SK-N-SH (cell line): ENCODE results near the gene GPR137. TPM values are rescaled to one million over a fixed set of nuclear protein-coding genes. Genes with fewer than 3 reads are reported as not detected.
"Not testable (repeated sequence)": the region's sequence is repeated elsewhere in the genome, so short reads cannot be mapped to it uniquely, and the experiment has no call there.

Experiments used
- CTCF ChIA-PET: fragments of 300-600, 350-600 bp; formaldehyde crosslinking; extraction: SDS; loops from one replicate; lab custom pipeline; 2021; lab: Yijun Ruan, JAX
- POLR2A ChIA-PET: fragments of 350-600 bp; sonication (Branson Sonifier 250); formaldehyde crosslinking; extraction: SDS; loops from one replicate; lab custom pipeline; 2020; ENCODE audit warnings: antibody characterized with exemption, inconsistent platforms; lab: Yijun Ruan, JAX
- DNase-seq: peaks from one replicate; pipeline ENCODE4 v3.0.0; 2012
- H2AFZ ChIP-seq: fragments of 200-600 bp; sonication (generic); 2 replicates; pipeline ENCODE4 v1.8.1; 2016; ENCODE audit warnings: antibody characterized with exemption, mild to moderate bottlenecking, low read depth
- H3F3A ChIP-seq: fragments of 200-600 bp; sonication (generic); replicated peaks from 2 replicates; pipeline ENCODE3; 2016; ENCODE audit warnings: antibody characterized with exemption, mild to moderate bottlenecking; ENCODE audit not compliant: insufficient read depth
- H3K27ac ChIP-seq, 2 experiments: fragments of 200-500 bp in 1 of 2; fragments of 200-600 bp in 1 of 2; sonication (Bioruptor generic) in 1 of 2; sonication (generic), shearing (Covaris generic) in 1 of 2; 2 replicates each; pipeline versions ENCODE4 v1.5.1 to v1.6.1; 2014 to 2016; ENCODE audit warnings: low read depth in 2 of 2, inconsistent platforms in 1 of 2, low read length in 1 of 2, mild to moderate bottlenecking in 1 of 2, mixed read lengths in 1 of 2
- H3K27me3 ChIP-seq: fragments of 200-600 bp; sonication (generic), shearing (Covaris generic); 2 replicates; pipeline ENCODE4 v1.6.1; 2016; ENCODE audit warnings: mixed run types; ENCODE audit not compliant: insufficient read depth
- H3K36me3 ChIP-seq, 2 experiments: fragments of 200-500 bp in 1 of 2; fragments of 200-600 bp in 1 of 2; sonication (Bioruptor generic) in 1 of 2; sonication (generic) in 1 of 2; replicated peaks in 1 of 2; 2 replicates each; pipeline versions ENCODE3 to v1.5.1; 2014 to 2016; ENCODE audit warnings: low read length in 1 of 2, mild to moderate bottlenecking in 1 of 2; ENCODE audit not compliant: insufficient read depth in 2 of 2, control insufficient read depth in 1 of 2
- H3K4me1 ChIP-seq, 2 experiments: fragments of 200-500 bp in 1 of 2; fragments of 200-600 bp in 1 of 2; sonication (Bioruptor generic) in 1 of 2; sonication (generic), shearing (Covaris generic) in 1 of 2; 2 replicates each; pipeline versions ENCODE4 v1.5.1 to v1.6.1; 2014 to 2016; ENCODE audit warnings: low read depth in 1 of 2, low read length in 1 of 2, mixed run types in 1 of 2; ENCODE audit not compliant: insufficient read depth in 2 of 2, control insufficient read depth in 1 of 2
- H3K4me2 ChIP-seq: fragments of 200-600 bp; sonication (generic), shearing (Covaris generic); 2 replicates; pipeline ENCODE4 v1.6.1; 2017; ENCODE audit warnings: mixed run types
- H3K4me3 ChIP-seq, 2 experiments: fragments of 200-500 bp in 1 of 2; fragments of 200-600 bp in 1 of 2; sonication (Bioruptor generic) in 1 of 2; sonication (generic), shearing (Covaris generic) in 1 of 2; 2 replicates each; pipeline versions ENCODE4 v1.5.1 to v1.8.1; 2014 to 2016; ENCODE audit warnings: low read depth in 2 of 2, inconsistent platforms in 1 of 2, low read length in 1 of 2, mild to moderate bottlenecking in 1 of 2, mixed read lengths in 1 of 2, moderate library complexity in 1 of 2
- H3K79me2 ChIP-seq: fragments of 200-600 bp; sonication (generic); 2 replicates; pipeline ENCODE4 v1.8.1; 2017; ENCODE audit warnings: mild to moderate bottlenecking; ENCODE audit not compliant: insufficient read depth
- H3K9ac ChIP-seq: fragments of 200-600 bp; sonication (generic); 2 replicates; pipeline ENCODE4 v1.6.1; 2017; ENCODE audit warnings: mixed run types
- H3K9me2 ChIP-seq: fragments of 200-600 bp; sonication (generic); 2 replicates; pipeline ENCODE4 v1.6.1; 2017; ENCODE audit warnings: mixed run types
- H3K9me3 ChIP-seq: fragments of 200-600 bp; sonication (generic); 2 replicates; pipeline ENCODE4 v1.6.1; 2017; ENCODE audit warnings: mixed run types, mild to moderate bottlenecking, moderate library complexity
- H4K20me1 ChIP-seq: fragments of 200-600 bp; sonication (generic); 2 replicates; pipeline ENCODE4 v1.6.1; 2017; ENCODE audit warnings: mild to moderate bottlenecking, mixed run types; ENCODE audit not compliant: insufficient read depth
- CTCF ChIP-seq: fragments of 200-600 bp; sonication (generic); IDR thresholded peaks from 2 replicates; pipeline ENCODE4 v1.6.1; 2017; ENCODE audit warnings: antibody characterized with exemption, mild to moderate bottlenecking, moderate library complexity
- ELF1 ChIP-seq: IDR thresholded peaks from 2 replicates; pipeline ENCODE4 v1.4.0; 2012
- EP300 ChIP-seq, 2 experiments: IDR thresholded peaks; 2 replicates each; pipeline versions ENCODE4 v1.4.0 to v1.6.1; 2012; ENCODE audit warnings: borderline replicate concordance in 1 of 2, low read depth in 1 of 2, low read length in 1 of 2
- FOXM1 ChIP-seq: IDR thresholded peaks from 2 replicates; pipeline ENCODE4 v1.4.0; 2012; ENCODE audit warnings: low read depth, mild to moderate bottlenecking
- JUND ChIP-seq: IDR thresholded peaks from 2 replicates; pipeline ENCODE4 v1.4.0; 2012
- MAX ChIP-seq: IDR thresholded peaks from 2 replicates; pipeline ENCODE4 v1.4.0; 2012; ENCODE audit warnings: low read depth
- MEF2A ChIP-seq: IDR thresholded peaks from 2 replicates; pipeline ENCODE4 v1.4.0; 2012; ENCODE audit warnings: low read depth, borderline replicate concordance
- NFIC ChIP-seq: IDR thresholded peaks from 2 replicates; pipeline ENCODE4 v1.4.0; 2012; ENCODE audit warnings: borderline replicate concordance
- RXRA ChIP-seq: IDR thresholded peaks from 2 replicates; pipeline ENCODE4 v1.4.0; 2012; ENCODE audit warnings: low read depth, mild to moderate bottlenecking, borderline replicate concordance
- TAF1 ChIP-seq: IDR thresholded peaks from 2 replicates; pipeline ENCODE4 v1.6.1; 2012; ENCODE audit warnings: low read depth, mild to moderate bottlenecking, low read length, moderate library complexity, borderline replicate concordance
- TCF12 ChIP-seq: IDR thresholded peaks from 2 replicates; pipeline ENCODE4 v1.4.0; 2012
- USF1 ChIP-seq: IDR thresholded peaks from 2 replicates; pipeline ENCODE4 v1.4.0; 2012; ENCODE audit warnings: low read depth, borderline replicate concordance
- USF2 ChIP-seq: fragments of 150-350 bp; IDR thresholded peaks from 2 replicates; pipeline ENCODE4 v1.6.1; 2017; ENCODE audit warnings: antibody characterized with exemption, low read length, low read depth, borderline replicate concordance
- YY1 ChIP-seq: IDR thresholded peaks from 2 replicates; pipeline ENCODE4 v1.4.0; 2012; ENCODE audit warnings: low read depth, mild to moderate bottlenecking
- WGBS: methylation state at CpG from one replicate; pipeline ENCODE4 v1.1.6; 2017; ENCODE audit warnings: low lambda C conversion rate; 5-methylcytosine and 5-hydroxymethylcytosine counted together
- polyA plus RNA-seq, 3 experiments: library from polyadenylated mRNA; depleted of rRNA; stranded (reverse); fragments of >200 nt; gene quantifications; 2 replicates each; pipeline ENCODE4 v1.2.3, GENCODE V29; 2012

Gene GPR137
- polyA plus RNA-seq, 1 of the 3 experiments (the other 2 are of a cell fraction) = 29.9 TPM

GRCh38 chr11:64314146-64314804 lies 28.6 kb downstream of the GPR137 start:
- peaks cover 0 to 12% of the 10 kb centered on the region in 2 experiments; a peak in 2 of 4 replicates for H3K4me1 ChIP-seq
- 84% methylated on average over 14 of the region's 19 CpGs for WGBS
- no peak overlapping the region for H2AFZ ChIP-seq
- peaks cover 34% of the 10 kb centered on the region for H3K79me2 ChIP-seq
- no peak overlapping the region for H3K4me2 ChIP-seq
- no peak overlapping the region for H3K4me3 ChIP-seq
- DNase-seq = peak; percentile 54
- CTCF ChIA-PET = interaction anchor here (0.7 to 1.9 kb wide), 4 partner anchors 9 to 135 kb away, joined by 3 to 8 read pairs (median 5); partner anchors contain the start of genes CATSPERZ and ESRRA
- H3K36me3 ChIP-seq = peaks cover 0 to 20% of the 10 kb centered on the region in 2 experiments
- no peaks in the 10 kb centered on the region for H3K9me2 ChIP-seq
- H4K20me1 ChIP-seq = no peaks in the 10 kb centered on the region
- H3F3A ChIP-seq = peaks cover 6% of the 10 kb centered on the region
- H3K27ac ChIP-seq = no peak overlapping the region
- TF ChIP-seq EP300 (IDR thresholded peaks at IDR 0.05; ENCODE audit: borderline replicate concordance in 1 of 2, low read depth in 1 of 2, low read length in 1 of 2) = no peak
- peak; percentile 32; the same call in 1 of the 2 replicates for TF ChIP-seq CTCF
- TF ChIP-seq YY1 = no peak
- no peak overlapping the region for H3K9ac ChIP-seq
- H3K9me3 ChIP-seq = no peaks in the 10 kb centered on the region
- H3K27me3 ChIP-seq = no peaks in the 10 kb centered on the region
- POLR2A ChIA-PET = no interaction called here

- H3K4me3 ChIP-seq = no peak overlapping the region
- peaks cover 0 to 20% of the 10 kb centered on the region in 2 experiments for H3K36me3 ChIP-seq
- no peak for DNase-seq
- H3K27me3 ChIP-seq = no peaks in the 10 kb centered on the region
- H2AFZ ChIP-seq = no peak overlapping the region
- H3F3A ChIP-seq = peaks cover 6% of the 10 kb centered on the region
- H3K27ac ChIP-seq = no peak overlapping the region
- H4K20me1 ChIP-seq = no peaks in the 10 kb centered on the region
- WGBS = 89% methylated on average over 15 of the region's 24 CpGs
- no peak overlapping the region for H3K4me2 ChIP-seq
- ChIA-PET CTCF (interaction anchor here (0.7 to 1.9 kb wide), 2 partner anchors 10 to 26 kb away, joined by 3 to 7 read pairs; partner anchors contain the start of gene ESRRA), POLR2A (no interaction called here)
- no peaks in the 10 kb centered on the region for H3K9me2 ChIP-seq
- peaks cover 0 to 15% of the 10 kb centered on the region in 2 experiments; a peak in 2 of 4 replicates for H3K4me1 ChIP-seq
- no peak for TF ChIP-seq USF1
- no peak for TF ChIP-seq USF2
- no peak for TF ChIP-seq MAX
- TF ChIP-seq ELF1 = no peak
- TF ChIP-seq JUND = no peak
- no peak for TF ChIP-seq FOXM1
- TF ChIP-seq TCF12 = no peak
- no peak for TF ChIP-seq NFIC
- no peak for TF ChIP-seq MEF2A
- no peak for TF ChIP-seq RXRA
- no peak for TF ChIP-seq TAF1
- H3K79me2 ChIP-seq = peaks cover 35% of the 10 kb centered on the region
- H3K9ac ChIP-seq = no peak overlapping the region
- no peaks in the 10 kb centered on the region for H3K9me3 ChIP-seq
Measured at GRCh38 chr11:64314805-64315561, 29.3 kb downstream of the GPR137 start.

- peaks cover 0 to 15% of the 10 kb centered on the region in 2 experiments; a peak in 2 of 4 replicates for H3K4me1 ChIP-seq
- not testable (repeated sequence) for H3F3A ChIP-seq, H3K27me3 ChIP-seq, H2AFZ ChIP-seq, H3K9me3 ChIP-seq, DNase-seq, H3K9me2 ChIP-seq, H4K20me1 ChIP-seq
- ChIA-PET CTCF (interaction anchor here (1.8 to 3.0 kb wide), 4 partner anchors 11 to 39 kb away, joined by 5 to 27 read pairs (median 6); partner anchors contain the start of gene ESRRA), POLR2A (interaction anchor here (0.5 to 2.0 kb wide), 3 partner anchors 11 to 100 kb away, joined by 3 to 14 read pairs (median 7); partner anchors contain the start of gene ESRRA)
- peaks cover 0 to 21% of the 10 kb centered on the region in 2 experiments for H3K36me3 ChIP-seq
- H3K27ac ChIP-seq = peak overlapping the region in 1 of 2 experiments; percentile 97; a peak in 2 of 4 replicates
- peaks cover 39% of the 10 kb centered on the region for H3K79me2 ChIP-seq
- 81% methylated on average over 18 of the region's 25 CpGs for WGBS
- H3K9ac ChIP-seq = peak overlapping the region; percentile 91; the same call in 1 of the 2 replicates
- H3K4me2 ChIP-seq = peak overlapping the region; percentile 88
- H3K4me3 ChIP-seq = peak overlapping the region; percentile 70 to 98
Measured at GRCh38 chr11:64315667-64316526, 30.2 kb downstream of the GPR137 start.
